GM19193 (cell line): ENCODE results near the gene ALDH3B2.

Experiments used
- POLR2A ChIP-seq: IDR thresholded peaks from 4 replicates; pipeline ENCODE4 v1.6.1; 2011; ENCODE audit not compliant: insufficient read depth, insufficient read length; ENCODE audit errors: extremely low read depth

ALDH3B2 gene, protein sequence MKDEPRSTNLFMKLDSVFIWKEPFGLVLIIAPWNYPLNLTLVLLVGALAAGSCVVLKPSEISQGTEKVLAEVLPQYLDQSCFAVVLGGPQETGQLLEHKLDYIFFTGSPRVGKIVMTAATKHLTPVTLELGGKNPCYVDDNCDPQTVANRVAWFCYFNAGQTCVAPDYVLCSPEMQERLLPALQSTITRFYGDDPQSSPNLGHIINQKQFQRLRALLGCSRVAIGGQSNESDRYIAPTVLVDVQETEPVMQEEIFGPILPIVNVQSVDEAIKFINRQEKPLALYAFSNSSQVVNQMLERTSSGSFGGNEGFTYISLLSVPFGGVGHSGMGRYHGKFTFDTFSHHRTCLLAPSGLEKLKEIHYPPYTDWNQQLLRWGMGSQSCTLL

GRCh38 chr11:67674442-67674871 is at the start of gene ALDH3B2:
ALDH3B2 (minus strand) TSS chr11:67674623; CDS start chr11:67666935, 7,688 bp downstream.
- no peak for TF ChIP-seq POLR2A

DNA sequence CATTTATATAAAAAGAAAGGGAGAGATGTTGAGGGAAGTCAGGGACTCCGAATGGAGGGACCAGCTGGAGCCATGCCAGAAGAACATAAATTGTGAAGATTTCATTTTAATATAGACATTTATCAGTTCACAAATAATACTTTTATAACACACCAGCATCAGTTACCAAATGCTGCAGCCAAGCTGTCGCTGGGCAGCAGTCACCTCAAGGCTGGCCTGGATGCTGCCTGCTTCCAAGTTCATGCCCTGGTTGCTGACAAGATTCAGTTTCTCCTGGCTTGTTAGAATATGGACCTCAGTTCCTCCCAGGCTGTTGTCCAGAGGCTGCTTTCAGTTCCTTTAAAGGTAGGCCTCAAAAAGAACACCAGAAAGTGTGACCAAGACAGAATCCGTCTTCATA is 30.8 kb upstream of the ALDH3B2 start:
- no peak for TF ChIP-seq POLR2A

DNA sequence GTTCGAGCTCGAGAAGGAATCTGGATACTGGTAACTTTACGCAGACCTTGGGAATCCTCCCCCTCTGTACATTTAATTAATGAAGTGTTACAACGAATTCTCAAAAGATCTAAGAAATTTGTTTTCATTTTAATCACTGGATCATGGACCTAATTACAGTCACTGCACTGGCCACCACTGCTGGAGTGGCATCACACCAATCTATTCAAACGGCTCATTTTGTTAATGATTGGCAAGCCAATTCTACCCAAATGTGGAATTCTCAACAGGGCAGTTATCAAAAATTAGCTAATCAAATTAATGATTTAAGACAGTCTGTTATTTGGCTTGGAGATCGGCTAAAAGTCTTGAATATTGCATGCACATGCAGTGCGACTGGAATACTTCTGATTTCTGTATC is 30.1 kb upstream of the ALDH3B2 start:
- TF ChIP-seq POLR2A: no peak

DNA sequence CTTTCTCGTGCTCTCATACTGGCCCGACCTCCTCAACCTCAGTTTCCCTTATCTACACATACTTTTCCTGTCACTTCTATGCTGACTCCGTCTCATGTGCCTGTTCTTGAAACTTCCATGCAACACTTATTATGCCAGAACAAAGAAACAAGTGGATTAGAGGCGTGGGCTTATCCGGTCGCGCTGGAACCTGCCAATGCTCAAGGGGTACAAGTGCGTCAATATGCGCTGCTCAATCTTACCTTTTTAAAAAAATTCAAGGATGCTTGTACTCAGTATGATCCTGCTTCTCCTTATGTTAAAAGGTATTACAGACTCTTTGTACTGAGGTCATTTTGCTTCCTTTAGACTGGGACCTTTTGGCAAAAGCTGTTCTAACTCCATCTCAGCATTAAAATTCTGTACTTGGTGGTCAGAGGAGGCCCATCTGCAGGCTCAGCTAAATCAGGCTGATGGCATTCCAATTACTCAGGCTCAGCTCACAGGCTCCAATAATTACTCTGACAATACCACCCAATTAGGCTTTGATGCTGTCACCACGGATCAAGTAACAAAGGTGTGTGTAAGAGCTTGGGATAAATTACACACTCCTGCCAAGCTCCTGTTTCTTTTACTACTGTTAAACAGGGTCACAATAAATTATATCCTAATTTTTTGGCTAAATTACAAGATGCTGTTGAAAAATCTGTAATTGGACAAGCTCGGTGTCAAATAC is 26.3 kb upstream of the ALDH3B2 start:
- TF ChIP-seq POLR2A: no peak

DNA sequence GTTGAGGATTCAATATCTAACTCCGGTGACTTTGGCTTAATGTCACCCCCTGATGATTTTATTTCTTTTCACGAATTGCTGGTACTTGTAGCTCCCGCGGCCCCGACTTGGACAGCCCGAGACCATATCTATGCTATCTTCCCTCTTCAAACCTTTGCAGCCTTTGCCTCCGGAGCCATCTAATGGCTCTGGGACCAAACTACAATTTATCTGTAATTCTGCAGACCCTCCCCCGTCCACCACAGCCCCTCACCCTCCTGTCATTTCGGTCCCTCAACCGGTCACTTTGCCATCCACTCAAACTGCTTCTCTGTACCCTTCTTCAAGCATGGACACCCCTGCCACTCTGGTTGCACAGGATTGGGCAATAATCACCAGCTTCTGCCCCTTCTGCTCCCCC is 25.7 kb upstream of the ALDH3B2 start:
- no peak for TF ChIP-seq POLR2A

DNA sequence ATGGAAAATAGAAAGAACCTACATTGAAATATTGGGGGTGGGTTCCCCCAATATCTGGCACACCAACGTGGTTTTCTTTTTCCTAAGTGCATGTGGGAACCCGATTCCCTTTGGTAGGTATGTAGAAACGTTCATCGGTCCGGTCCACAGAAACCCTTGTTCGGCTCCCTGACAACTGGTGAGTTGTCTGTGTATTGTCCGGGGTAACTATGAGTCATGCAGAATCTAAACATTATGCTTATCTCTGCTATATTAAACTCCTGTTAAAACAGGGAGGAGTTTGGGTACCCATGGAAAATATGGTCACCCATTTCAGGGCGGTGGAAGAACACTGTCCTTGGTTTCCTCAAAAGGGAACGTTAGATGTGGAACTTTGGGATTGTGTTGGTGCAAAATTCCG is 25.1 kb upstream of the ALDH3B2 start:
- TF ChIP-seq POLR2A: no peak

- no peak for TF ChIP-seq POLR2A
Observed at GRCh38 chr11:67698247-67698646, 23.8 kb upstream of the ALDH3B2 start.

- TF ChIP-seq POLR2A: no peak
Observed at GRCh38 chr11:67697846-67698245, 23.4 kb upstream of the ALDH3B2 start.

DNA sequence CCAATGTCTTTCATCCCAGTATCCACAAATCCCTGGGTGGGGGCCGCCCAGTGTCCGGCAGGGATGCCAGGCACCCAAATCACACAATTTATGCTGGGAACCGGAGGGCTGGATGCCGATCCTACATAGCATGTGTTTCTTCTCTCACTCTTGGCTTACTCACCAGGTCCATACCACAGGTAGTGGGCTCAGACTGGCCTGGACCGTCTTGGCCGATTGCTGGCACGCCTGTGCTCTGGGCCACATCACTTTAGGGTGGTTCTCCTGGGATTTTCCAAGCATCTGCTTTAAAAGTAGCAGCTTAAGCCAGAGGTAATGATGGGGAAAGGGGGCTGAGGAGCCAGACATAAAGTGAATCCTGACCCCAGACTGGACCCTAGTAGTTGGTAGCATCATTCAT is 22.6 kb upstream of the ALDH3B2 start:
- TF ChIP-seq POLR2A: no peak

GRCh38 chr11:67695606-67696005 is 21.2 kb upstream of the ALDH3B2 start:
- TF ChIP-seq POLR2A: no peak

GRCh38 chr11:67694875-67695555 is 20.6 kb upstream of the ALDH3B2 start:
- TF ChIP-seq POLR2A: no peak

DNA sequence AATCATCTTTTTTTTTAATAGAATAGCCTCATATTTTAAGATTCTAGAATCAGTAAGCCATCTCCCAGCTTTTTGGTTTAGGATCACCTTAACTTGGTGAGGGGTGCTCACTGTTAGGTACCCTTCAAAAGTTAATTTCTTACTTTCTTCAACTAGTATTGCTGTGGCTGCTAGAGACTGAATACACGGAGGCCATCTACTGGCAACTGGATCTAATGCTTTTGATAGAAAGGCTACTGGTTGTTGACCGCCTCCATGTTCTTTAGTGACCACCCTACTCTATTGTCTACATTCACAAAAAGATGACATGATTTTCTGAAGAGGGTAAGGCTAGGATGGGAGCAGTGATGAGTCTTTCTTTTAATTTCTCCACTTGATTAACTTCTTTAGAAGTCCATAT is 16.7 kb upstream of the ALDH3B2 start:
- no peak for TF ChIP-seq POLR2A

DNA sequence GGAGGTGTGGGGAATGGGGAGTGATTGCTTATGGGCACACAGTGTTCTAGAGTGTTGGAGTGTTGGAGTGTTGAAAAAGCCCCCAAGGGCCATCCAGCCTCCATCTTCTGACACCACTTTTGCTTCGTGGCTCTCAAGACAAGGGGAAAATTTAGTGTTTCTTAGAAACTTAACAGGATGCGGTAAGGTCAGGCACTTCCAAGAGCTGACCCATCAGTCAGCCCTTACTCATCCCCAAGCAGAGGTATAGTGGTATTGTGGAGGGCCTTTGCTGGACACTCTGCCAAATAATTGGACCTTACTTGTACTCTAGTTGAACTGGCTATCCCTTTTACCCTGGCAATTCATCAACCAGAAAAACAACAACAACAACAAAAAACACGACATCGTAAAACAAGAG is 14.8 kb upstream of the ALDH3B2 start:
- TF ChIP-seq POLR2A: no peak

- no peak for TF ChIP-seq POLR2A
Observed at GRCh38 chr11:67687986-67688385, 13.6 kb upstream of the ALDH3B2 start.

GRCh38 chr11:67680696-67681470 is 6.5 kb upstream of the ALDH3B2 start:
- no peak for TF ChIP-seq POLR2A
